K562 (cell line): ENCODE measurements around the gene UBXN11. TPM values are rescaled to one million over a fixed set of nuclear protein-coding genes. Genes with fewer than 3 reads are reported as not detected.
A peak's percentile ranks its signal among the peaks of the same experiment; 100 is the strongest.

Source experiments
- ATAC-seq: fragments of 200-7000 bp; cut with Tn5 transposase; 3 replicates; pipeline ENCODE4 v1.9.1; 2020; ENCODE audit warnings: moderate library complexity
- BruUV-seq: library from RNA; stranded (reverse); fragments of 400-500 nt; replicated peaks from 2 replicates; lab custom pipeline; 2021; lab: Mats Ljungman, UMichigan
- CTCF ChIA-PET: fragments of 300-600 bp; formaldehyde crosslinking; extraction: SDS; loops from one replicate; lab custom pipeline; 2021; ENCODE audit warnings: low intra/inter-chr PET ratio; lab: Yijun Ruan, JAX
- POLR2A ChIA-PET: fragments of 300-600, 350-650 bp; sonication (Branson Sonifier 250); formaldehyde crosslinking; extraction: SDS; loops from one replicate; lab custom pipeline; 2021; ENCODE audit warnings: antibody characterized with exemption, inconsistent platforms; lab: Yijun Ruan, JAX
- DNase-seq, 4 experiments: peaks; one replicate each; pipeline versions ENCODE4 v3.0.0 to v3.0.0-alpha.2; 2011 to 2018; ENCODE audit warnings: low spot score in 3 of 4, mixed read lengths in 3 of 4; ENCODE audit errors: extremely low read depth in 1 of 4
- FAIRE-seq: peaks from 2 replicates; lab custom pipeline; 2011; peaks lifted over from hg19 to GRCh38; lab: Jason Lieb, UNC
- H2AFZ ChIP-seq: 2 replicates; pipeline ENCODE4 v1.6.0; 2011; ENCODE audit warnings: low read depth, low read length, control low read depth, inconsistent platforms
- H3K27ac ChIP-seq: fragments of 200-600 bp; 3 replicates; pipeline ENCODE4 v1.8.0; 2011; ENCODE audit warnings: low read depth, mild to moderate bottlenecking, control low read depth, inconsistent platforms, low read length, moderate library complexity, mixed read lengths; ENCODE audit errors: extremely low read depth
- H3K27me3 ChIP-seq, 2 experiments: fragments of 300-600 bp in 1 of 2; 2 replicates in 1 of 2; 3 replicates in 1 of 2; pipeline versions ENCODE4 v1.6.0 to v1.8.0; 2011; ENCODE audit warnings: inconsistent platforms in 2 of 2, low read length in 2 of 2, mild to moderate bottlenecking in 1 of 2, mixed read lengths in 1 of 2, moderate library complexity in 1 of 2; ENCODE audit not compliant: control insufficient read depth in 2 of 2, insufficient read depth in 2 of 2
- H3K36me3 ChIP-seq: fragments of 300-600 bp; 3 replicates; pipeline ENCODE4 v1.8.0; 2011; ENCODE audit warnings: mild to moderate bottlenecking, low read length, inconsistent platforms; ENCODE audit not compliant: control insufficient read depth, insufficient read depth
- H3K4me1 ChIP-seq, 2 experiments: fragments of 200-600 bp in 1 of 2; replicated peaks in 1 of 2; 2 replicates in 1 of 2; 3 replicates in 1 of 2; pipeline versions ENCODE4 v1.5.1 to v1.8.0; 2011; ENCODE audit warnings: inconsistent platforms in 2 of 2, low read length in 2 of 2, mild to moderate bottlenecking in 1 of 2, mixed read lengths in 1 of 2, moderate library complexity in 1 of 2; ENCODE audit not compliant: control insufficient read depth in 2 of 2, insufficient read depth in 2 of 2
- H3K4me2 ChIP-seq: 2 replicates; pipeline ENCODE4 v1.6.1; 2011; ENCODE audit warnings: low read length, control low read depth, inconsistent platforms, mixed read lengths; ENCODE audit not compliant: insufficient read depth
- H3K4me3 ChIP-seq: fragments of 200-600 bp; sonication (generic), shearing (Covaris generic); 2 replicates; pipeline ENCODE4 v1.5.1; 2016; ENCODE audit warnings: control low read depth, inconsistent platforms
- H3K79me2 ChIP-seq: fragments of 200-600 bp; 3 replicates; pipeline ENCODE4 v1.8.0; 2011; ENCODE audit warnings: low read length, inconsistent platforms; ENCODE audit not compliant: control insufficient read depth, insufficient read depth
- H3K9ac ChIP-seq, 2 experiments: 2 replicates each; pipeline versions ENCODE4 v1.6.0 to v1.6.1; 2011; ENCODE audit warnings: low read depth in 2 of 2, low read length in 2 of 2, control low read depth in 1 of 2, inconsistent platforms in 1 of 2, mild to moderate bottlenecking in 1 of 2, mixed read lengths in 1 of 2; ENCODE audit not compliant: insufficient read depth in 1 of 2
- H3K9me1 ChIP-seq: one replicate; pipeline ENCODE4 v1.6.0; 2011; ENCODE audit warnings: inconsistent platforms, mild to moderate bottlenecking, low read length, moderate library complexity; ENCODE audit not compliant: control insufficient read depth, insufficient read depth
- H3K9me3 ChIP-seq: replicated peaks from 2 replicates; pipeline ENCODE4 v1.5.1; 2011; ENCODE audit warnings: low read depth, low read length, inconsistent platforms; ENCODE audit not compliant: control insufficient read depth, insufficient read depth
- H4K20me1 ChIP-seq: replicated peaks from 2 replicates; pipeline ENCODE4 v1.6.1; 2011; ENCODE audit warnings: low read length, inconsistent platforms, mixed read lengths; ENCODE audit not compliant: control insufficient read depth, insufficient read depth
- ARNT ChIP-seq, 2 experiments: fragments of 450-650 bp; IDR thresholded peaks; 2 replicates each; pipeline ENCODE4 v1.6.1; 2016; ENCODE audit warnings: mild to moderate bottlenecking in 1 of 2
- BACH1 ChIP-seq: fragments of 200-800 bp; sonication (Bioruptor generic); IDR thresholded peaks from 2 replicates; pipeline ENCODE4 v1.6.1; 2016; ENCODE audit warnings: missing genetic modification characterization, missing compliant biosample characterization
- CSDE1 ChIP-seq, 2 experiments: fragments of 450-650 bp; IDR thresholded peaks; 2 replicates each; pipeline ENCODE4 v1.6.1; 2016; ENCODE audit warnings: mild to moderate bottlenecking in 1 of 2
- IFI16 ChIP-seq: fragments of 250-450 bp; sonication (Bioruptor Pico); IDR thresholded peaks from 2 replicates; pipeline ENCODE4 v2.1.2; 2022; ENCODE audit warnings: mild to moderate bottlenecking, inconsistent platforms
- KDM1A ChIP-seq, 2 experiments: fragments of 450-650 bp; IDR thresholded peaks; 2 replicates each; pipeline ENCODE4 v1.6.1; 2016; ENCODE audit warnings: mild to moderate bottlenecking in 2 of 2
- MEIS2 ChIP-seq: fragments of 450-650 bp; IDR thresholded peaks from 2 replicates; pipeline ENCODE4 v1.6.1; 2014; ENCODE audit warnings: mild to moderate bottlenecking; ENCODE audit not compliant: partially characterized antibody
- MTF1 ChIP-seq: fragments of 250-450 bp; sonication (Bioruptor Pico); IDR thresholded peaks from 2 replicates; pipeline ENCODE4 v1.9.0; 2021; ENCODE audit warnings: moderate library complexity, mild to moderate bottlenecking, inconsistent platforms, borderline replicate concordance
- MYNN ChIP-seq, 2 experiments: sonication (generic); formaldehyde crosslinking in 1 of 2; IDR thresholded peaks; 2 replicates each; pipeline versions ENCODE4 v1.5.0 to v1.6.1; 2016 to 2020; ENCODE audit warnings: antibody characterized with exemption in 1 of 2, missing genetic modification reagents in 1 of 2
- NFIC ChIP-seq: fragments of 450-650 bp; IDR thresholded peaks from 2 replicates; pipeline ENCODE4 v1.6.1; 2017; ENCODE audit warnings: mild to moderate bottlenecking, inconsistent platforms
- ZC3H4 ChIP-seq: sonication (generic); formaldehyde crosslinking; IDR thresholded peaks from 2 replicates; pipeline ENCODE4 v1.9.0; 2021; ENCODE audit warnings: missing genetic modification reagents, borderline replicate concordance
- WGBS: fragments of 100-300 bp; shearing (Covaris generic); methylation state at CpG from one replicate; pipeline ENCODE4 v1.1.6; 2016; ENCODE audit warnings: low coverage, mixed read lengths; ENCODE audit not compliant: insufficient coverage; ENCODE audit errors: missing lambda C conversion rate; 5-methylcytosine and 5-hydroxymethylcytosine counted together
- in situ Hi-C: fragments of 300-500 bp; cut with MboI; formaldehyde crosslinking; loops from 4 replicates; pipeline ENCODE4 v1.15.0; 2018; ENCODE audit warnings: inconsistent platforms, mixed read lengths
- intact Hi-C: fragments of 100-400 bp; cut with micrococcal nuclease; formaldehyde crosslinking; loops from 2 replicates; pipeline ENCODE4 v1.14.2; 2022
- polyA plus RNA-seq, 8 experiments: library from polyadenylated mRNA; depleted of rRNA in 4 of 8; stranded (reverse) in 5 of 8; unstranded in 3 of 8; fragments of >200 nt; fragmentation: Nextera tagmentation in 2 of 8; fragmentation: Illumina TruSeq in 1 of 8; extraction: Ambion mirVana in 2 of 8; extraction: Trizol in 1 of 8; gene quantifications; 2 replicates each; pipeline versions ENCODE4 v1.2.1 to v1.2.3, GENCODE V29; 2011 to 2014; ENCODE audit warnings: inconsistent platforms in 1 of 8, missing spikeins in 1 of 8
- total RNA-seq, 7 experiments: library from RNA; depleted of rRNA in 6 of 7; stranded (reverse); fragments of >200 nt in 6 of 7; fragmentation: Illumina TruSeq in 2 of 7; extraction: Trizol in 2 of 7; gene quantifications; 2 replicates each; pipeline versions ENCODE4 v1.2.1 to v1.2.3, GENCODE V29; 2011 to 2021; ENCODE audit warnings: low replicate concordance in 1 of 7
- TF ChIP-seq, protein P1 (sequence below), 2 experiments: fragments of 450-650 bp in 1 of 2; IDR thresholded peaks; 2 replicates each; pipeline ENCODE4 v1.6.1; 2011 to 2017; ENCODE audit warnings: low read depth in 2 of 2, antibody characterized with exemption in 1 of 2, borderline replicate concordance in 1 of 2, low read length in 1 of 2, mild to moderate bottlenecking in 1 of 2, mixed read lengths in 1 of 2; ENCODE audit not compliant: control insufficient read depth in 1 of 2

Gene UBXN11
- total and polyA plus RNA-seq, 9 of the 15 experiments (the other 6 are each of a cell fraction or from before 2014, with no cell fraction given) = 0.48 to 34.3 (median 11.3) TPM

DNA sequence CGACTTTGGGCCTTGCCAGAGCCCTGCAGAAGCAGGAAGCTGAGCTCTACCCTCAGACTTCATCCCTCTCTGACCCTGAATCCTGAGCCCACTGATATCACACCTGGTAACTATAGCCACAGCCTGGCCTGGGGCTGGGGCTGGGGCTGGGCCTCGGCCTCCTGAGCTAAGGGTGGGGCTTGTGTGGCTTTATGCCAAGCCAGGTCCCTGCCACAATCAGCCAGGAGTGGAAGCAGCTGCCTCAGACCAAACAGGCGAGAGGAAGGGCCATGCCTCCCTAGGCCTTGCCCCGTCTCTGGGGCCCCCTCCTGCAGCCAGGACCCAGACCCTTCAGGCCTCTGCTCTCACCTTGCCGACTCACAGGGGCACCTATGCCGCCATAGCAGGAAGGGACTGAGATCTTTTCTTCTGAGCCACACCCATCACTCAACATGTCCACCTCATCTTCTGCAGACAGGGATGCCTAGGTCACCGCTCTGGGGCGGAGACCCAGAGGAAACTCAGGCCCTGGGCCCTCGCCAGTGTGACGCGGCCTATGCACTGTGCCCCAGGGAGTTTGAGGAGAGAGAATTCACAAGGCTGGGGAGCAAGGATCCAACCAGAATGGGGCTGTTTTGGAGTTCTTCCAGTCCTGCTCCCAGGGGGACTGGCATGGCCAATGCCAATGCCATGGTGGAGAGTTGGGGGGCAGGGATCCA is 5.7 kb downstream of the UBXN11 start:
- 66% methylated on average over 11 of the region's 11 CpGs for WGBS
- no peak overlapping the region for H3K27ac ChIP-seq
- H2AFZ ChIP-seq = no peak overlapping the region; the same call in 1 of the 2 replicates
- no peak for TF ChIP-seq ARNT (IDR thresholded peaks at IDR 0.05)
- peak; percentile 16 for TF ChIP-seq MEIS2
- TF ChIP-seq ZC3H4 = 0 out of 2 replicates have a peak, but pooled peaks have one; percentile 32
- TF ChIP-seq NFIC = peak; percentile 45
- FAIRE-seq (no peak), DNase-seq (peak in 1 of 4 experiments; percentile 42), ATAC-seq (peak; percentile 18; the same call in 2 of the 3 replicates)
- no TSS peak for BruUV-seq
- H3K36me3 ChIP-seq = peaks cover 22% of the 10 kb centered on the region; the same call in 1 of the 3 replicates
- CTCF ChIA-PET = no interaction called here
- H3K79me2 ChIP-seq = peaks cover 7% of the 10 kb centered on the region; the same call in 2 of the 3 replicates
- H3K9me1 ChIP-seq = no peaks in the 10 kb centered on the region
- peak overlapping the region in 1 of 2 experiments; percentile 83; a peak in 3 of 4 replicates for H3K9ac ChIP-seq
- H3K4me2 ChIP-seq = no peak overlapping the region
- POLR2A ChIA-PET = interaction anchor here (0.8 to 1.0 kb wide), 4 partner anchors 11 to 1820 kb away, joined by 3 to 4 read pairs (median 3); no protein-coding TSS in a partner anchor
- no peak overlapping the region for H3K4me3 ChIP-seq
- in situ Hi-C loops (no loop called here), intact Hi-C loops (no loop called here)
- no peaks in the 10 kb centered on the region for H4K20me1 ChIP-seq
- H3K9me3 ChIP-seq = no peaks in the 10 kb centered on the region
- H3K27me3 ChIP-seq = no peaks in the 10 kb centered on the region
- H3K4me1 ChIP-seq = peaks cover 11 to 40% of the 10 kb centered on the region in 2 experiments

DNA sequence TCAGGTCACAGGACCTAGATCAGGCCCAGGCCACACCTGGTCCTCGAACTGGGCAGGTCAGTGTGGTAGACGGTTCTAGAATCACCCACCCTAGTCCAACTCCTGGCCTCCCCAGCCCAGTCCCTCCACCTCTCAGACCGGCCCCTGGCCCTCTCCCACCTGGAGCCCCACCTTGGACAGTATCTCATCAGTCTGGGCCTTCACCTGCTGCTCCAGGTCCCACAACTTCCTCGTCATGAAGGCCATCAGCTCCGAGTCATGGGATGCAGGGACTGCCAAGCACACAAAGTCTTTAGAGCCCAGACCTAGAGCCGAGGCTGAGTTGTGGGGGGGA is 8.7 kb downstream of the UBXN11 start:
- Histone ChIP-seq H3K27ac (no peak overlapping the region), H3K36me3 (peaks cover 28% of the 10 kb centered on the region; the same call in 1 of the 3 replicates), H3K4me1 (peaks cover 5 to 36% of the 10 kb centered on the region in 2 experiments; a peak in 4 of 5 replicates), H3K4me2 (no peak overlapping the region), H3K27me3 (no peaks in the 10 kb centered on the region), H3K4me3 (no peak overlapping the region), H3K9ac (peak overlapping the region in 1 of 2 experiments; percentile 77; a peak in 2 of 4 replicates), H4K20me1 (no peaks in the 10 kb centered on the region), H3K9me3 (no peaks in the 10 kb centered on the region), H2AFZ (no peak overlapping the region), H3K79me2 (no peaks in the 10 kb centered on the region), H3K9me1 (no peaks in the 10 kb centered on the region)
- intact Hi-C loops = no loop called here
- BruUV-seq = no TSS peak
- ATAC-seq (no peak), DNase-seq (no peak), FAIRE-seq (no peak)
- CTCF ChIA-PET = interaction anchor here (0.7 kb wide), 1 partner anchor 94 kb away, joined by 3 read pairs; no protein-coding TSS in a partner anchor
- WGBS = 64% methylated on average over 6 of the region's 6 CpGs
- in situ Hi-C loops = no loop called here
- POLR2A ChIA-PET = interaction anchor here (1.0 kb wide), 2 partner anchors 11 to 13 kb away, joined by 3 to 4 read pairs; no protein-coding TSS in a partner anchor
- TF ChIP-seq, protein P1, sequence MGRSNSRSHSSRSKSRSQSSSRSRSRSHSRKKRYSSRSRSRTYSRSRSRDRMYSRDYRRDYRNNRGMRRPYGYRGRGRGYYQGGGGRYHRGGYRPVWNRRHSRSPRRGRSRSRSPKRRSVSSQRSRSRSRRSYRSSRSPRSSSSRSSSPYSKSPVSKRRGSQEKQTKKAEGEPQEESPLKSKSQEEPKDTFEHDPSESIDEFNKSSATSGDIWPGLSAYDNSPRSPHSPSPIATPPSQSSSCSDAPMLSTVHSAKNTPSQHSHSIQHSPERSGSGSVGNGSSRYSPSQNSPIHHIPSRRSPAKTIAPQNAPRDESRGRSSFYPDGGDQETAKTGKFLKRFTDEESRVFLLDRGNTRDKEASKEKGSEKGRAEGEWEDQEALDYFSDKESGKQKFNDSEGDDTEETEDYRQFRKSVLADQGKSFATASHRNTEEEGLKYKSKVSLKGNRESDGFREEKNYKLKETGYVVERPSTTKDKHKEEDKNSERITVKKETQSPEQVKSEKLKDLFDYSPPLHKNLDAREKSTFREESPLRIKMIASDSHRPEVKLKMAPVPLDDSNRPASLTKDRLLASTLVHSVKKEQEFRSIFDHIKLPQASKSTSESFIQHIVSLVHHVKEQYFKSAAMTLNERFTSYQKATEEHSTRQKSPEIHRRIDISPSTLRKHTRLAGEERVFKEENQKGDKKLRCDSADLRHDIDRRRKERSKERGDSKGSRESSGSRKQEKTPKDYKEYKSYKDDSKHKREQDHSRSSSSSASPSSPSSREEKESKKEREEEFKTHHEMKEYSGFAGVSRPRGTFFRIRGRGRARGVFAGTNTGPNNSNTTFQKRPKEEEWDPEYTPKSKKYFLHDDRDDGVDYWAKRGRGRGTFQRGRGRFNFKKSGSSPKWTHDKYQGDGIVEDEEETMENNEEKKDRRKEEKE (IDR thresholded peaks at IDR 0.05; ENCODE audit: borderline replicate concordance in 1 of 2, control insufficient read depth in 1 of 2, low read depth in 2 of 2, low read length in 1 of 2) = no peak
- TF ChIP-seq IFI16 = no peak
- no peak for TF ChIP-seq KDM1A (IDR thresholded peaks at IDR 0.05)
- TF ChIP-seq MYNN (IDR thresholded peaks at IDR 0.05) = no peak
- TF ChIP-seq MYNN (CRISPR knock-in tag; IDR thresholded peaks at IDR 0.05) = no peak
- TF ChIP-seq MTF1 (CRISPR knock-in tag) = no peak
- TF ChIP-seq BACH1 (tag) = no peak
- TF ChIP-seq CSDE1 (IDR thresholded peaks at IDR 0.05) = no peak
